HG03139 (cell line): ENCODE data around the gene DMD.

ENCODE experiments used
- ATAC-seq: cut with Tn5 transposase; IDR thresholded peaks from one replicate; pipeline ENCODE4 v1.9.1; 2021; ENCODE audit not compliant: unreplicated experiment

The DMD gene

DNA sequence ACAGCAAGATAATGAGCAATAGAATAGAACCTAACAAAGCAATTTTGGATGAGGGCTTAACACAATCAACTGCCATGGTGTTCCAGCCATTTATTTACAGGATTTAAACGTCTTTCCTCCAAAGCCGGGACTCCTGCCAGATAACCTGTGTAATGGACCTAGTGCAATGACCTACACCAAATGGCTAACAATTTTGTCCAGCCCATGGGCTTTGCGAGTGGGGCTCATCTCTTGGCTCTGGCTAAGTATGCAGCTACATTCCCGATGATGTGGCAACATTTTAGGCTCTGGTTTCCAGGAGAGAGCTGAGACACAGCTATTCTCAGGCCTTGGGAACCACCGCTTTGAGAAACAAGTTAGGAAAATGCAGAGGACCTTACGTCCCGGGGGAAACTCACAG is 1317.2 kb downstream of the DMD start:
- ATAC-seq = no peak

DNA sequence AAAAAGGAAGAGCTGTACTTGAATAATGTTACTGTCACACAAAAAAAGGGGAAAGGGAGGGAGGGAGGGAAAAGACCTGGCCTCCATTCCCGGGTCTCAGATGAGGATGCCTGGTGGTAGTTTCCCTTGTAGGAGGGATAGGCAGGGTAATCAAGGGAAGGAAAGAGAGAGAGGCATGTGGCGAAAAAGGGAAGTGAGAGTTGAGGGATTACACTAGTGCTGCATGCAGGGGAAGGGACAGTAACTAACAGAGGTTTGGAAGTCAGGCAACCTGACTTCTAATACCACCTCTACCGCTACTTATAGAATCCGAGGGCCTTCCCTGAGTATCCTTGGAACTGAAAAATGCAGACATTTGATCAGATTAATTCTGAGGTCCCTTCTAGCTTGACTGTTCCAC is 1317.8 kb downstream of the DMD start:
- ATAC-seq = no peak

- no peak for ATAC-seq
These were observed 1322.3 kb downstream of the DMD start for GRCh38 chrX:31889088-31889487.

GRCh38 chrX:31884535-31884934 is 1326.8 kb downstream of the DMD start:
- no peak for ATAC-seq

GRCh38 chrX:31872007-31872406 is 1339.3 kb downstream of the DMD start:
- no peak for ATAC-seq

DNA sequence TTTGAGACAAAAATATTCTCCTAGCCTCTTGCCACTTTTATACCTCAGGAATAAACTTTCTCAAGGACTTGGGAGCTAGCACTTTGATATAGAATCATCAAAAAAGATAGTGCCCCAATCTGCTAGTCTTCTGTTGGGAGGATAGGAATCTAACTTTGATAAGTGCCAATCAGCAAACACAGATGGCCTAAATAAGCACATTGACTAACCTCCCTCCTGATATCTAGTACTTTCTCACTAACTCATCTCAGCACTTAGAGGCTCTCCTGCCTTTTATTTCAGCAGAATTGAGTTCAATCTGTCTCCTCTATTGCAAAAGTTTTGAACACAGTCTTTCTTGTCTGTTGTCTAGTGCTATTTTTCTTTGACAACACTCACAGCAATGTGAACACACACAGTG is 1341.1 kb downstream of the DMD start:
- no peak for ATAC-seq

GRCh38 chrX:31860686-31861085 is 1350.7 kb downstream of the DMD start:
- no peak for ATAC-seq

GRCh38 chrX:31858915-31859314 is 1352.4 kb downstream of the DMD start:
- no peak for ATAC-seq

DNA sequence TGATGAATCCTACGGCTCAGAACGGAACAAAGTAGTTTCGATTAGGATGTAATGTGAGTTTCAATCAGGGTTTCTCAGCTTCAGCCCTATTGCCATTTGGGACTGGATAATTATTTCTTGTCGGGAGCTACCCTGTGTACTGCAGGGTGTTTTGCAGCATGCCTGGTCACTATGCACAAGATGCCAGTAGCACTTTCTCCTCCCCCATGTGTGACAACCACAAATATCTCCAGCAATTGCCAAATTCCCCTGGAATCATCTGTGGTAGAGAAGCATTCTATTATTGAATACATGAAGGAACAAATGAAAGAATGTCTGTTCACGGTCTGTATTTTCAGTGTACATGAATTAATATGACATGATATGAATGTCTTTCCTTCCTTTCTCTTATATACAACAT is 1356.6 kb downstream of the DMD start:
- ATAC-seq = no peak

DNA sequence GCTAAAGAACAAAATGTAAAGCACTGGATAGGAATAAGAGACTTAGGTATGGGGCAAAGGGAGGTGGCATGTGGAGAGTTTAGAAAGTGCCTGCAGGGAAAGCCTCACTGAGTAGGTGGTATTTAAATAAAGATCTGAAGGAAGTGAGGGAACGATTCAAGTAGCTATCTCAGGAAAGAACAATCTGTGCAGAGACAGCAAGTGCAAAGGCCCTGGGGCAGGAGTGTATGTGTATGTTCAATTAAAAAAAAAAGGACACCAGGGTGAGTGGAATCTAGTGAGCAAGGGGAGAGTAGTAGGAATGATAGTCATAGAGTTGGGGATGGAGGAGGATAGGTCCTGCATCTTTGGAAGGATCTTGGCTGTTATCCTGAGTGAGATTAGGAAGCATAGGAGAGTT is 1359.6 kb downstream of the DMD start:
- ATAC-seq = no peak

GRCh38 chrX:31847773-31848172 is 1363.6 kb downstream of the DMD start:
- ATAC-seq = no peak

DNA sequence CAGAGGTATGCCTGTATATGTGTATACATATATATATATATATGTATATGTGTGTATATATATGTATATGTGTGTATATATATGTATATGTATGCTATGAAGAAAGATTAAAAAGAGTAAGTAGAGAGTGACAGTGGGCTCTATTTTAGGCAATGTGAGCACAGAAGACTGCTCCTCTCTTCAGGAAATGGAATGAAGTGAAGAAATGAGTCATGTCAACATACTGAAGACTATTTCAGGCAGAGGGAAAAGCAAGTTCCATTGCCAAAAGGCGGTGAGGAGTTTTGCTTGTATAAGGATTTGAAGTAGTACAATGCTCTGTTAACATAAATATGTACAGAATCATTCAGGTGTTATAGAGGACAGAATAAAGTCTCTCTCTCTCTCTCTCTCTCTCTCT is 1366.3 kb downstream of the DMD start:
- ATAC-seq = no peak

- ATAC-seq = no peak
These were observed 1372.7 kb downstream of the DMD start for GRCh38 chrX:31838617-31839016.

DNA sequence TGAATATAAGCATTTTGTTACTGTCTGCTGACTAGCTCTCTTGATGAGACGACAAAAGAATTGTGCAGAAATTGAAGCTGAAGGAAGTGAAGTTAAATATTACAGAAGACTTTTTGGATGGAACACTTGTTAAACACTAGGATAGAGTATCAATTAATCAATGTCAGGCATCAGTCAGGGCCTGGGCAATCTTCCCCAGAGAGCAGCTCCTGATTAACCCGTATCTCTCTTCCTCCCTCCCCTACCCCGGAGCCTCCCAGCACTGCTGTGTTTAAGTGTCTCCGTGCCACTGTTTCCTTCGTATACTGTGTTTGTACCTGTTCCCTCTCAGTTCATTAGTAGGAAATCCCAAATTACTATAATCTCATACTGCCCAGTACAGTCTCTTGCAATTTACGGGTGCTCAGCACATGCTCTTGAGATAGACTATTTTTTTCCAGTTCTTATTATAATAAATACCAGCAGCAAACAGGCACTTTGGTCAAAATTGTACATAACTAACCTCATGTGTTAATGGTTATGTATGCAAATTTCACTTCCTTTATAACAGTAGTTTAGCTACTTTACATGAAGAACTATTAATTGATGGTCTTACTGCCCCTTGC is 1373.8 kb downstream of the DMD start:
- ATAC-seq = no peak

DNA sequence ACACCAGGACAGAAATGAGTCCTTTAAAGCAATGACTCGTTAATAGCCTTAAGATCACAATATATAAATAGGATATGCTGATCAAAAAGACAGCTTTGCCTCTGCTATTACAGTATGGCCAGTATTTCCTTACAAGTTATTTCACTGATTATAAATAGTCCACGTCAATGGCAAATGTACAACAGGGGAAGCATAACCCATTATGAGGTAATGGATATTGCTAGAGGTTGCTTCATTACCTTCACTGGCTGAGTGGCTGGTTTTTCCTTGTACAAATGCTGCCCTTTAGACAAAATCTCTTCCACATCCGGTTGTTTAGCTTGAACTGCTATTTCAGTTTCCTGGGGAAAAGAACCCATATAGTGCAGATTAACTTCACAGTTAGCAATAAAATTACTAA is 1374.9 kb downstream of the DMD start:
- no peak for ATAC-seq

- ATAC-seq = no peak
These were observed 1379.1 kb downstream of the DMD start for GRCh38 chrX:31832263-31832662.

- no peak for ATAC-seq
These were observed 1390.7 kb downstream of the DMD start for GRCh38 chrX:31820430-31821210.

DNA sequence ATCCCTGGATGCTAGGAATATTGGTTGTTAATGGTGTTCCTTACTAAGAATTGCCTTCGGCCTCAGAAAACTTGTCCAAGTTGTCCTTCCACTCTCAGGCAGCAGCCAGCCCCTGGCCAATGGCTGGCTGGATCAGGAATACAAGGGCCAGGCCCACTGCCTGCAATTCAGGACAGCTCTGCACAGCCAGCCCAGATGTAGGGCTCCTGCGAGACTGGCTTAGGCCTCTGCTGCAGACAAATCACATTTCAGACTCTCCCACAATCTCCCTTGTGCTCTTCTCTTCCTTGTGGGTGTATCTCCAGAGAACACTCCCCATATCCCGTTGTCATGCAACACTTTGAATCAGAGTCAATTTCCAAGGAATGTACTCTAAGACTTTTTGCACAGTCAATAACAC is 1391.9 kb downstream of the DMD start:
- ATAC-seq = no peak

DNA sequence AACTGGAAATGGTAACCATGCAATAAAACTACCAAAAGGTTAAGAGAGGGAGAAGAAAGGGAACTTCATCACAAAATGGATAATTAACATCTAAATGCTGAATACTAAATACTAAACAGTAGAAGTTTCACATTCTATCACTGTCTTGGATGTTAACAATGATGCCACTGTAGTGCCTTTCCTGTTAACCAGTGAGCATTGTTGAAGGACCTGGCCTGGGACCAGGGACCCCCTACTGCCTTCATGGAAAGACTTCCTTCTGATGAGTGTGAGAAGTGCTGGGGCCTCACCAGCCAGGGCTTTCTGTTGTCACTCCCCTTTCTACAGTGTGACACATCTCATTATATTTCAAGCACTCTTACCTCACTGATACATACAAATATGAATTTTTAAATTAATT is 1400.2 kb downstream of the DMD start:
- ATAC-seq = no peak

GRCh38 chrX:31808357-31808756 is 1403.0 kb downstream of the DMD start:
- no peak for ATAC-seq

DNA sequence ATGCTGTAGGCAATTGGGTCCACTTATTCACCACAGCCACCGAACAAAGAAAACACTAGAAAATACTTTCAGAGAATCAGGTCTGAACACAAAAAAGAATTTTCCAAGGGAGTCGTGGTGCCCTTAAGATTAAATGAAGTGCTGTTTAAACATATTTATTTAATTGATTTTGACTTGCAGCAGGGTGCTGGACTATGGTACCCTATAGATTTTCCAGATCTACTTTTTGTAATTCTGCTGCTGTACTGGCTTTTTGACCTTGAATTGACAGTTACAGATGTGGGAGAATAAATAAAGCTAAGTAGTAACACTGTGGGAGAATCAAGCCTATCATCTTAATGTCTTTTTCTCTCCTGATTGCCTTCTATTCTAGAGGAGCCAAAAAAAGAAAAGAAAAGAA is 1404.2 kb downstream of the DMD start:
- no peak for ATAC-seq

- no peak for ATAC-seq
These were observed 1405.6 kb downstream of the DMD start for GRCh38 chrX:31805781-31806180.

DNA sequence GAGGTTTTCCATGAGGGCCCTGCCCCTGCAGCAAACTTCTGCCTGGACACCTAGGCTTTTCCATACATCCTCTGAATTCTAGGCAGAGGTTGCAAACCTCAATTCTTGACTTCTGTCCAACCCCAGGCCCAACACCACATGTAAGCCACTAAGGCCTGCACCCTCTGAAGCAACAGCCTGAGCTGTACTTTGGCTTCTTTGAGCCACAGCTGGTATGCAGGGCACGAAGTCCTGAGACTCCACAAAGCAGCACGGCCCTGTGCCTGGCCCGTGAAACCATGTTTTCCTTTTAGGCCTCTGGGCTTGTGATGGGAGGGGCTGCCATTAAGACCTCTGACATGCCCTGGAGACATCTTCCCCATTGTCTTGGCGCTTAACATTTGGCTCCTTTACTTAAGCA is 1411.1 kb downstream of the DMD start:
- ATAC-seq = no peak
